GM10847 (cell line): ENCODE measurements around the gene HLA-G.

ENCODE experiments used
- POLR2A ChIP-seq: IDR thresholded peaks from 2 replicates; pipeline ENCODE4 v1.6.1; 2011; ENCODE audit not compliant: insufficient read length; ENCODE audit errors: extremely low read depth

HLA-G gene

DNA sequence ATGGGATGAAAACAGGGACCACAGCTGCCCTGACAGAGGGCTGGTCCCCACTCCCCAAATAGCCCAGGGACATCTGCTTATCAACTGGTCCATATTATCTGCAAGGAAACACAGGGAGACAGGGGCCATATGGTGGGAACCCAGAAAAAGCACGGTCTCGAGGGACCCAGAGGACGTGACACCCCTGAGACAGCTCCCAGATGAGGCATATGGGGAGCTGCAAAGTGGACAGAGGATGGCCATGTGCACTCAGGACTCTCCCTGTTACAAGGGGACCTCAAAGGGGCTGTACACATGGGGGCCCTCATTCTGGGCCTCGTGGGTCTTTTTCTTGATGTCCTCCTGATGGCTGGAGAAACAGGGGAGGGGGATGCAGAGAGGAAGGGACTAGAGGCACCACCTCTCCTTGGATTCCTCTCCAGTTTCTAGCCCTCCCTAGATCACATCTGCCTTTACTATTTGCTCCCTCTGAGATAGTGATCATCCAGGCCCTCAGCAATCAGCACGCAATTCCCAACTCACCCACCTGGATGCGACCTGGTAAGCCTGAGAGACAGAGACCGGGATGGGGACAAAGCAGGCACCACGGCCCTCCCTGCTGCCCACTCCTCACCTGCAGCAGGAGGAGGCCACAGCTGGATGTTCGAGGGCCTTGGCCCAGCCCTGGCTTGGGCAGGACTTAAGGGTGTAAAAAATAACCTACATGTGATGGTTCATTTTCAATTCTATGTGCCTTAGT is 13.1 kb upstream of the HLA-G start:
- TF ChIP-seq POLR2A = no peak

DNA sequence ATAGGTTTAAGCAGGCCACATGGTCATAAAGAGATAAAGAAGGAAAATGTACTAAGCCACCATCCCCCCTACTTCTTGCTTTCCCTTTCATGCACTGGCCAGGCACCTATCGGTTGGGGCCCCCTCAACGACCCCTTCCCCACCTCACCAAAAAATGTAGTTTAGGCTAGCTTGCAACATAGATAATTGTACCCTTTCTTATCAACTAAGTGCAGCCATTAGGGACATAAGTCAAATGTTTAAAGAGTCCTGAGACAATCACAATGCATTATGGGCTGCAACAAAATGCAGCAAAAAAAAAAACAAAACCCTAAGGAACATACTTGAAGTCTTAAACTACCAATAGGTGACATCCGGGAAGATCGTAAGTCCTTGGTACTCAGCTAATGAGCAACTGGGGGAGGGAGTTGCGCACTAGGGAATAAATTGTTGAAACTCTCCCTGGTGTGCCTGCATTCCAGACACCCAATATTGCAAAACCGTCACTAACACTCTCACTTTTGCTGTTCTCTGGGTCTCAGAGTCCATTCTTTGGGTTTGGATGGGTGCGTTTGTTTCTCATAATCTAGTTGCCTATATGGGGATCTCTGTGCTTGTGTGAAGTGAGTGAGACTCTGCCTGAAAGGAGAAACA is 12.4 kb upstream of the HLA-G start:
- no peak for TF ChIP-seq POLR2A

DNA sequence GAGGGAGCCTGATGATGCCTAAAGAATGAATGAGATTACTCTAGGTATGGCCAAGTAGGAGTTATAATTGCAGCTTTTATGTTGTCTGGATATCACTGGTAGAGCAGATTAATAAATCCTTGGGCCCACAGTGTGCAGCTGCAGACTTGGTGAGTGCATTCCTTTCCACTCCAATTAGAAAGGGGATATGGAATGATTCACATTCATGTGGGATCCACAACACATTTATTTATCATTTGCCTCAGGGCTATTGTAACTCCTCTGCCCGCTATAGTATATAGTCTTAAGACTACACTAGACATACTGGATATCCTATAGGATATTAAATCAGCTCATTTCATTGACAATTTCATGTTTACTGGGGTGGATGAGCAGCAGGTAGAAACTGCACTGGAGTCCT is 11.6 kb upstream of the HLA-G start:
- no peak for TF ChIP-seq POLR2A

DNA sequence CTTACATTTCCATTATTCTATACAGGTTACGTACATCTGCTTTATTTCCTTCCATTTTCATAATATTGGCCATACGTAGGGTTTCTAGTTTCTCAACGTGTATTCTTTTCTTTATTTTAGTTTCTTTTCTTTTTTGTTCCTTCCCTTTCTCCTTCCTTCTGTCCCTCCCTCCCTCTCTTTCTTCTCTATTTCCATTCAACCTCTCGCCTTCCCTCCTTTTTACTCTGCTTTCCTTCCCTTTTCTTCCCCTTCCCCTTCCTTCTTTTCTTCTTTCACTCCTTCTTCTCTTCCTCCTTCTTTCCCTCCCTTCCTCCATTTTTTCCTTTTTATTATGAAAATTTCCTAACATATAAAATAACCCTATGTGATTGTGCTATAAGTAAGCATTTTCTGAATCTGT is 8.7 kb upstream of the HLA-G start:
- no peak for TF ChIP-seq POLR2A

DNA sequence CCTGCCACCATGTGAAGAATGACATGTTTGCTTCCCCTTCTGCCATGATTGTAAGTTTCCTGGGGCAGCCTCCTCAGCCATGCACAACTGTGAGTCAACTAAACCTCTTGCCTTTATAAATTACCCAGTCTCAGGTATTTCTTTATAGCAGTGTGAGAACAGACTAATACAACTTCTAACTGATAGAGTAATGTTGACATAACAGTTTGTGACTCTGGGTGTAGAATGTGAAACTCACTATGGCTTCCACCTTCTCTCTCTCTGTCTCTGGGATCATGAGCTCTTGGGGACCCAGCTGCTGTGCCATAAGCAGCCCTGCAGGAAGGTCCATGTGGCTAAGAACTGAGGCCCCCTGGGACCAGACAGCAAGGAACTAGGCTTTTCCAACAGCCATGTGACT is 3.5 kb upstream of the HLA-G start:
- no peak for TF ChIP-seq POLR2A

DNA sequence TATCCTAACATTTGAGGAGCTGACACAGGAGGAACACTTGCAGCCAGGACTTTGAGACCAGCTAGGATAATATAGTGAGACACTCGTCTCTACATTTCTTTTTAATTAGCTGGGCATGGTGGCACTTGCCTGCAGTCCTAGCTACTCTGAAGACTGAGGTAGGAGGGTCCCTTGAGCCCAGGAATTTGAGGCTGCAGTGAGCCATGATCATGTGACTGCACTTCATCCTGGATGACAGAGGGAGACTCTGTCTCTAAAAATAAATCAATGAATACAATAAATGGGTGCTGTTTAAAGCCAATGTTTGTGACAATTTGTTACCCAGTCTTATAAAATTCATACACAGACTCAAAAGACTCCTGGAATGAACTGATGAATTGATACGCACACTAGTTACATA is 1.8 kb upstream of the HLA-G start:
- TF ChIP-seq POLR2A = no peak

DNA sequence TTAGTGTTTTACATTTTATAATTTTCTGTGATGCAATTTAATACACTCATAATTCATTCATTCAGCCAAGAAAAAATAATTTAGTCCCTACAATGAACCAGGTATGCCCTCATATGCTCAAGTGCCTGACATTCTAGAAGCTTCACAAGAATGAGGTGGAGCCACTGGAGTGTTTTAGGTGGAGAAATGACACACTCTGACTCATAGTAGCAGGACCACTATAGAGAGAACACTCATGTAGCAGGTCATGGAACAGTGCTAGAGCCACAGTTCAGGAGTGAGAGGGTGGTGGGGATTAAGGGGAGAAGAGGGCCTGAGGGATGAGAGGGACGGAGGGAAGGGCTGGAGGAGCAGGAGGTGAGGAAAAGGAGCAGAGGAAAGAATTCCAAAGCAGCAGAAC is 1.4 kb upstream of the HLA-G start:
- TF ChIP-seq POLR2A = no peak

DNA sequence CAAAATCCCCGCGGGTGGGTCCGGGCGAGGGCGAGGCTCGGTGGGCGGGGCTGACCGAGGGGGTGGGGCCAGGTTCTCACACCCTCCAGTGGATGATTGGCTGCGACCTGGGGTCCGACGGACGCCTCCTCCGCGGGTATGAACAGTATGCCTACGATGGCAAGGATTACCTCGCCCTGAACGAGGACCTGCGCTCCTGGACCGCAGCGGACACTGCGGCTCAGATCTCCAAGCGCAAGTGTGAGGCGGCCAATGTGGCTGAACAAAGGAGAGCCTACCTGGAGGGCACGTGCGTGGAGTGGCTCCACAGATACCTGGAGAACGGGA is 809 bp downstream of the HLA-G start:
- no peak for TF ChIP-seq POLR2A

DNA sequence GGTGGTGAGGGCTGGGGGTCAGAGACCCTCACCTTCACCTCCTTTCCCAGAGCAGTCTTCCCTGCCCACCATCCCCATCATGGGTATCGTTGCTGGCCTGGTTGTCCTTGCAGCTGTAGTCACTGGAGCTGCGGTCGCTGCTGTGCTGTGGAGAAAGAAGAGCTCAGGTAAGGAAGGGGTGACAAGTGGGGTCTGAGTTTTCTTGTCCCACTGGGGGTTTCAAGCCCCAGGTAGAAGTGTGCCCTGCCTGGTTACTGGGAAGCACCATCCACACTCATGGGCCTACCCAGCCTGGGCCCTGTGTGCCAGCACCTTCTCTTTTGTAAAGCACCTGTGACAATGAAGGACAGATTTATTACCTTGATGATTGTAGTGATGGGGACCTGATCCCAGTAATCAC is 2.1 kb downstream of the HLA-G start:
- no peak for TF ChIP-seq POLR2A

DNA sequence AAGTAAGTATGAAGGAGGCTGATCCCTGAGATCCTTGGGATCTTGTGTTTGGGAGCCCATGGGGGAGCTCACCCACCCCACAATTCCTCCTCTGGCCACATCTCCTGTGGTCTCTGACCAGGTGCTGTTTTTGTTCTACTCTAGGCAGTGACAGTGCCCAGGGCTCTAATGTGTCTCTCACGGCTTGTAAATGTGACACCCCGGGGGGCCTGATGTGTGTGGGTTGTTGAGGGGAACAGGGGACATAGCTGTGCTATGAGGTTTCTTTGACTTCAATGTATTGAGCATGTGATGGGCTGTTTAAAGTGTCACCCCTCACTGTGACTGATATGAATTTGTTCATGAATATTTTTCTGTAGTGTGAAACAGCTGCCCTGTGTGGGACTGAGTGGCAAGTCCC is 2.8 kb downstream of the HLA-G start:
- TF ChIP-seq POLR2A = no peak

DNA sequence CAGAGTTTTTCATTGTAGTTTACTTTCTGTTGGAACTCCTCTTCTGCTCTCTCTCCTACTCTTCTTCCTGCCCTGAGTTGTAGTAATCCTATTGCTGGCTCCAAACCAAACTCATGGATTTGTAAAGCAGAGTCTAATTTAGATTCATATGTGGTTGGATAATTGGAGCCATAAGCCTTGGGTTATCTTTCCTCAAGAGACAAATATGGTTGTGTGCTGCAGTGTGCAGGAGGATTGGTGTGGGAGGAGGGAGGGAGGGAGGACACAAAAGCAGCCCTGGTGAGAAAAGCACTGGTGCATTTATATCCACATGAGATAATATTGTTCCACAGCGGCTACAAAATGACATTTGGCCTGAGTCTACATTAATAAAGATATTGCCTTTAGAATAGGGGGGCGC is 4.2 kb downstream of the HLA-G start:
- no peak for TF ChIP-seq POLR2A

DNA sequence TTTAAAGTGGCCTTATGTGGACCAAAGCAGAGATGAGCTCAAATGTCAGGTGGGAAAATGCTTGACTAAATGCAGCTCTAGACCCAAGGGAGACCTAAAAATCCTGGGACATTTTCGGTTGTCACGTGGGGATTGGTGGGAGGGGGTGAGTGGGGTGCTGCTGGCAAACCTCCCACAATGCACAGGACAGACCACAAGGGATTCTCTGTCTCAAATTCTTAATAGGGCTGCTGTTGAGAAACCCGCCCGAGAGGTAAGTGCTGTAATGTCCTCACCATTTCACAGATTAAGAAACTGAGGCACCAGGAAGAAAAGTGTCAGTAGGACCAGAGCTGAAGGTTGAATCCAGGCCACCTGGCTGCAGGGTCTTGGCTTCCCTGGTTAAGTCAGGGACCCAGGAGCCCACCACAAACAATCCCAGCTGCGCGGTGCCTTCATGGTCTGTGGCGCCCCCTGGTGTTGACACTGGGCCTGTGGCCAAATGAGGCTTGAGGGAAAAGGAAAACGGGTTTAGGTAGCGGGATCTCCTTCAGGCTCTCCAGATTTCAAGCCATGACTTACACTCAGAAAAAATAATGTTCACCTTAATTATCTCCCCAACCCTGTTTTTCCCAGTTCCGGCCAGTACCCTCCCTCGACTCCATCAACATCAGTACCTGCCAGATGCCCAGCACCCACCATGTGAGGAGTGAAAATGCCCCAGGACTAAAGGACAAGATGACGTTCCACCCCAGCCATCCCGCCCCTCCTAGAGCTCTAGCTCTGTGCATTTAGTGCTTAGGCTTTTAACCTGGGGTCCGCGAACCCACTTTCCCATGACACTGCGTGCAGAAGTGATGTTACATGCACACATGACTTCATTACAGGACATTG is 7.2 kb downstream of the HLA-G start:
- TF ChIP-seq POLR2A = no peak

DNA sequence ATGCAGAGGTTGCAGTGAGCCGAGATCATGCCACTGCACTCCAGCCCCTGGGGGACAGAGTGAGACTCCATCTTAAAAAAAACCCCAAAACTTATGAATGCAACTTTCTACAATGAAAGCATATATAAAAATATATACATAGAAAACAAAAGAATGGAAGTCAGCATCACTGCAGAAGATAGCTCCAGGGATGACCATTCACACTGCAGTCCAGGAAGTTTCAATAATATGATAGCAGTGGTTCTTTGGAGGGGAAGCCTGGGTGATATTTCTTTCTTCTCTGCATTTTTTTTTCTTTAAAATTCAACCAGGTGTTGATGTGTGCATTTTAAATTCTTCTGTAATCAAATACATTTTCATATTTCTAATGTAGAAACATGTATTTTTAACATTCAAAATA is 12.3 kb downstream of the HLA-G start:
- TF ChIP-seq POLR2A = no peak

DNA sequence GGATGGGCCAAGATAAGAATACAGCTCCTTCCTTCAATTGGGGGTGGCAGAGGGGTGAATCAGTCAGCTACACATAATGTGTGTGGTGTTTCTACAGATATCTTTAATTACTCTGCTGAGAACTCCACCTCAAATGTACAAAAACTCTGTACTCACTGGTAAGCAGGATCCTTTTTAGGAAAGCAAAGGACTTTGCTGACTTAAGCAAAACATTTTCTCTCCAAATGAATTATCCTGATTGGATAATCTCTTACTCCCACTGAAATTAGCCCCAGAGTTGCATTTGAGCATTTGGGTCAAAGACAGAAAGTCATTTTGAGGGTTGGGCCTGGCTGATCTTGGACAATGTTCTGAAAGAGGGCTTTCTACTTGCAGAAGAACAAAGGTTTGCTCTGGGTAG is 13.4 kb downstream of the HLA-G start:
- no peak for TF ChIP-seq POLR2A

DNA sequence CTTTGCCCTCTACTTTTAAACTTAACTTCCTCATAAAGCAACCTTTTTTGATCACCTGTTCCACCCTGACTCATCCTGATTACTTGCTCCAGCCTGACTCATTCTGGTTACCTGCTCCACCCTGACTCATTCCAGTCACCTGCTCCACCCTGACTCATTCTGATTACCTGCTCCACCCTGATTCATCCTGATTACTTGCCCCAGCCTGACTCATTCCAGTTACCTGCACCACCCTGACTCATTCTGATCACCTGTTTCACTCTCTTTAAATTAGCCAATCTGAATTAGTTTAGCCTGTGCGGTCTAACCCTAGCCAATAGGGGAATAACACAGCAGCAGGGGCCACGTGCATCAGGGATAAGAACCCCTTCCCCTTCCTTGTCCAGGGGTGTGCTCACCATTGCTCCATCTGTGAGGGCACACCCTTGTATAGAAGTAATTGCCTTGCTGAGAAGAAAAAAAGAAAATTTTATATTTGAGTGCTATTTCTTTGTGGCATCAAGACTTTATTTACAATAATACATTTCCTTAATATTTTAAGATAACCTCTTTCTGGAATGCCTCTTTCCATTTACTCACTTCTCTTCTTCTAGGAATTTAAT is 17.9 kb downstream of the HLA-G start:
- TF ChIP-seq POLR2A = no peak
